GM12865 (cell line): ENCODE data around the gene ZNF48.

Experiments
- DNase-seq: peaks from one replicate; pipeline ENCODE4 v3.0.0; 2010; ENCODE audit warnings: low read depth
- H3K4me3 ChIP-seq: 2 replicates; pipeline ENCODE4 v1.5.1; 2011; ENCODE audit warnings: mild to moderate bottlenecking, low read depth, low read length, control low read depth
- TF ChIP-seq, protein P1 (sequence below): IDR thresholded peaks from 2 replicates; pipeline ENCODE4 v1.5.1; 2011; ENCODE audit warnings: low read length, control low read depth, low read depth, inconsistent platforms; ENCODE audit not compliant: insufficient read depth; ENCODE audit errors: missing control alignments

Gene ZNF48

DNA sequence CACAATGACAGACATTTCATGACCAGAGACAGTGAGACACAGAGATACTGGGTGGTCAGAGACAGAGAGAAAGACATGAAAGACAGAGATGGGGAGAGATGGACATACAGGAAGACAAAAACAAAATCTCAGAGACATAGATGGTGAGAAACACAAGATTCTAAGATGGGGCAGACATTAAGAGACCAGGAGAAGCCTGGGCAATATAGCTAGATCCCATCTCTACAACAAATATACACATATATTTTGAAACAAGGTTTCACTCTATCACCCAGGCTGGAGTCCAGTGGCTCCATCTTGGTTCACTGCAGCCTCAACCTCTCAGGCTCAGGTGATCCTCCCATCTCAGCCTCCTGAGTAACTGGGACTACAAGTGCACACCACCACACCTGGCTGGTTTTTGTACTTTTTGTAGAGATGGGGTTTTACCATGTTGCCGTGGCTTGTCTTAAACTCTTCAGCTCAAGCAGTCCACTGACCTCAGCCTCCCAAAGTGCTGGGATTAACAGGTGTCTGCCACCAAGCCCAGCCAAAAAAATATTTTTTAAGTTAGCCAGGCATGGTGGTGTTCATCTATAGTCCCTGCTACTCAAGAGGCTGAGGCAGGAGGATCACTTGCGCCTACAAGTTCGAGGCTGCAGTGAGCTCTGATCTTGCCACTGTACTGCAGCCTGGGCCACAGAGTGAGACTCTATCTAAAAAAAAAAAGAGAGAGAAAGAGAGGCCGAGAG is 15.0 kb upstream of the ZNF48 start:
- no peak for DNase-seq
- H3K4me3 ChIP-seq = no peak overlapping the region
- TF ChIP-seq, protein P1, sequence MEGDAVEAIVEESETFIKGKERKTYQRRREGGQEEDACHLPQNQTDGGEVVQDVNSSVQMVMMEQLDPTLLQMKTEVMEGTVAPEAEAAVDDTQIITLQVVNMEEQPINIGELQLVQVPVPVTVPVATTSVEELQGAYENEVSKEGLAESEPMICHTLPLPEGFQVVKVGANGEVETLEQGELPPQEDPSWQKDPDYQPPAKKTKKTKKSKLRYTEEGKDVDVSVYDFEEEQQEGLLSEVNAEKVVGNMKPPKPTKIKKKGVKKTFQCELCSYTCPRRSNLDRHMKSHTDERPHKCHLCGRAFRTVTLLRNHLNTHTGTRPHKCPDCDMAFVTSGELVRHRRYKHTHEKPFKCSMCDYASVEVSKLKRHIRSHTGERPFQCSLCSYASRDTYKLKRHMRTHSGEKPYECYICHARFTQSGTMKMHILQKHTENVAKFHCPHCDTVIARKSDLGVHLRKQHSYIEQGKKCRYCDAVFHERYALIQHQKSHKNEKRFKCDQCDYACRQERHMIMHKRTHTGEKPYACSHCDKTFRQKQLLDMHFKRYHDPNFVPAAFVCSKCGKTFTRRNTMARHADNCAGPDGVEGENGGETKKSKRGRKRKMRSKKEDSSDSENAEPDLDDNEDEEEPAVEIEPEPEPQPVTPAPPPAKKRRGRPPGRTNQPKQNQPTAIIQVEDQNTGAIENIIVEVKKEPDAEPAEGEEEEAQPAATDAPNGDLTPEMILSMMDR = no peak

GRCh38 chr16:30380803-30381208 is 14.4 kb upstream of the ZNF48 start:
- DNase-seq = no peak
- no peak overlapping the region for H3K4me3 ChIP-seq
- TF ChIP-seq, protein P1 = no peak

DNA sequence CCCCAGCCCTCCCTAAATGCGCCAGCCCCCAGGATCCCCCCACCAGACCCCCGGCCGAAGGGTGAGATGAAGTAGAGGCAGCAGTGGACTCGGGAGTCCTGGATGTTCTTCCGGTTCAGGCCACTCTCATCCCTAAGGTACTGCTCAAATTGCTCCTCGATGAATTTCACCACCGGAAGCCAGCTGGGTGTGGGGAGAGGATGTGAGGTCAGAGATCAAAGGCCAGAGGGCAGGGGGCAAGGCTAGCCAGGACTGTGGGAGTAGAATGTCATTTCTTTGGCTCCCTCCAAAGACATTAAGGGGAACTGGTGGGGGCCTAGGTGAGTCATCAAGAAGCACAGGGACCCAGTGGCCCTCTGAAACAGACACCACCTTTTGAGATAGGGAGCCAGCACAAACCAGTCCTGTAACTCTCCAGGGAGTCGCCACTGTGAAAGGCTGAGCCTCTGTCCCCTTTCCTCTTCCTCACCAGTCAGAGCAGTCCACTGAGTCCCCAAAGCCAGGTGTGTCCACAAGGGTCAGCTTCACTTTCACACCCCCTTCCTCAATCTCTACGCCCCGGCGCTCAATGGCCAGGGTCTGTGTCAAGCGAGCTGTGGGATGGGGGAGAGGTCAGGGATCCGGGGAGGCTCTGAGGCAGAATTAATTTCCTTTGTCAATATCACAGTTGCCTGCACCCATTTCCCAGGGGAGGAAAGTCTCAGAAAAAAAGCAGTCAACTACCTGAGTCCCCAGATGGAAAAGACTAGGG is 13.8 kb upstream of the ZNF48 start:
- peak overlapping the region; percentile 94 for H3K4me3 ChIP-seq
- TF ChIP-seq, protein P1 = no peak
- no peak for DNase-seq

DNA sequence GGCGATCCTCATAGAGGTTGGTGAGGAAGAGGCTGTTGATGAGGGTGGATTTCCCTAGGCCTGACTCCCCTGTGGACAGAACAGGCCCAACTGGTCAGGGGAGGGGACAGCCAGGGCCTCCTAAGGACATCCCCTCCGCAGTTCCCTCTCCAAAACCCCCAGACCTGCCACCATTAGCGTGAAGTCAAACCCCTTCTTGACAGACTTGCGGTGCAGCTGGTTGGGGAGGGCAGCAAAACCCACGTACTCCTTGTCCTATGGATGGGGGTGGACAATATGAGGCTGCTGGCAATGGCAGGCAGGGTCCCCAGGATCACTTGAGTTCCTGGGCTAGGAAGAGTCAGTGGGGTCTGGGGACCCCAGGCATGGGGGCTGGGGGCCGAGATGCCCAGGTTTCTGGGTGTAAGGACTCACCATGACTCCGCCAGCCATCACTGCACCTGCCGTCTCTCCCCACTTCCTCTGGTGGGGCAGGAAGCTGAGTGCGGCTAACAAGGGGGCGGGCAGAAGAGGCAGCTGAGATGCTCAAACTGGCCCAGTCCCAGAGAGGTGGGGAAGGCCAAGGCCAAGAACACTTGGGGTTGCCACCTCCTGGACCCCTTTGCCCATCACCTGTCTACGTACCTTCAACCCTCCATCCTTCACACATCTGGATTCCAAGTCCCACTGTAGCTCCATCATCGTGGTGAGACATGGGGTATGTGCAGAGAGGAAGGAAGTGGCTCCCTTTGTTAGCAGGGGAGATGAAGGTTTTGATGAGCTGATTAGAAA is 12.9 kb upstream of the ZNF48 start, which contains the start of gene SEPTIN1:
SEPTIN1 (minus strand) TSS at position 451 of the 771 bp plus-strand sequence; CDS start at position 432, 19 bp downstream.
- DNase-seq = peak; percentile 86
- TF ChIP-seq, protein P1 = no peak
- H3K4me3 ChIP-seq = peak within 1 kb of the TSS; percentile 94

DNA sequence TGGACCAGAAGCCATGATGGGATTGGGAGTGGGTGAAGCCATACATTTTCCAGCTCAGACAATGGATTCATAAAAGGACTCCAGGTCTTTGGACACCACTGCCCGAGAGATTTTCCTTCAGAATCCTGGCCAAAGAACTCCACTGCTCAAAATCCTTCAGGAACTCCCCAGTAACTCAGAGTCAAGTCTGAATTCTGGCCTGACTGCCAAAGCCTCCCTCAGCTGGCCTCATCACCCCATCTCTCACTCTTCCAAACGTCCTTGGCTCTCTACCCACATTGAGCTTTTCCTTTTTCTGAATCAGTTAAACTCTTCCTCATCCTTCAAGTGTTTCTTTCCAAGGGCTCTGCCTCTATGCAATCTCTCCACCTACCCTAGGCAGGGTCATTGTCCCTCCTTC is 11.7 kb upstream of the ZNF48 start:
- TF ChIP-seq, protein P1 = no peak
- H3K4me3 ChIP-seq = no peak overlapping the region
- DNase-seq = no peak

GRCh38 chr16:30394592-30395154 is 547 bp upstream of the ZNF48 start:
- TF ChIP-seq, protein P1 = no peak
- H3K4me3 ChIP-seq = peak overlapping the region; percentile 85
- DNase-seq = no peak
